Measurements from ENCODE around the gene NDRG2.

DNA sequence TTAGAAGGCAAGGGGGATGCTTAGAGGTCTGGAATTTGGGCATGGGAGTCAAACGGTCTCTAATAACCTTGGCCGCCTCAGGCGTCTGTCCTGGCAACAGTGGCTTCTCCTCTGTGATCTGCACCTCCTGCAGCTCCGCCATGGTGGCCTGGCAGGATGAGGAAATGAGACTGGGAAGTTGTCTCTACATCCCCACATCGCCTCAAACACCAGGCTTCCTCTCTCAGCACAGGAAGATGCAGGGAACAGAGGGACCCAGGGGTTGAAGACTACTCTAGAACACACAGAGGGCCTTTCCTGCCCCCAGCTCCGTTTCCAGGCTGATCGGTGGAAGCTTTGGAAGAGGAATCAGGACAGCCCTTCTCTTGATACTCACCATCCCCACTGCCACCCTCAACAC is 1.7 kb downstream of the NDRG2 start:
- TF ChIP-seq, protein P1, sequence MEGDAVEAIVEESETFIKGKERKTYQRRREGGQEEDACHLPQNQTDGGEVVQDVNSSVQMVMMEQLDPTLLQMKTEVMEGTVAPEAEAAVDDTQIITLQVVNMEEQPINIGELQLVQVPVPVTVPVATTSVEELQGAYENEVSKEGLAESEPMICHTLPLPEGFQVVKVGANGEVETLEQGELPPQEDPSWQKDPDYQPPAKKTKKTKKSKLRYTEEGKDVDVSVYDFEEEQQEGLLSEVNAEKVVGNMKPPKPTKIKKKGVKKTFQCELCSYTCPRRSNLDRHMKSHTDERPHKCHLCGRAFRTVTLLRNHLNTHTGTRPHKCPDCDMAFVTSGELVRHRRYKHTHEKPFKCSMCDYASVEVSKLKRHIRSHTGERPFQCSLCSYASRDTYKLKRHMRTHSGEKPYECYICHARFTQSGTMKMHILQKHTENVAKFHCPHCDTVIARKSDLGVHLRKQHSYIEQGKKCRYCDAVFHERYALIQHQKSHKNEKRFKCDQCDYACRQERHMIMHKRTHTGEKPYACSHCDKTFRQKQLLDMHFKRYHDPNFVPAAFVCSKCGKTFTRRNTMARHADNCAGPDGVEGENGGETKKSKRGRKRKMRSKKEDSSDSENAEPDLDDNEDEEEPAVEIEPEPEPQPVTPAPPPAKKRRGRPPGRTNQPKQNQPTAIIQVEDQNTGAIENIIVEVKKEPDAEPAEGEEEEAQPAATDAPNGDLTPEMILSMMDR (conservative IDR thresholded peaks at IDR 0.05) = no peak
- TF ChIP-seq ZFX (IDR thresholded peaks at IDR 0.05) = no peak

All from C4-2B (cell line).